ENCODE results near the gene HAUS7.
A peak's percentile ranks its signal among the peaks of the same experiment; 100 is the strongest.

HAUS7 gene

DNA sequence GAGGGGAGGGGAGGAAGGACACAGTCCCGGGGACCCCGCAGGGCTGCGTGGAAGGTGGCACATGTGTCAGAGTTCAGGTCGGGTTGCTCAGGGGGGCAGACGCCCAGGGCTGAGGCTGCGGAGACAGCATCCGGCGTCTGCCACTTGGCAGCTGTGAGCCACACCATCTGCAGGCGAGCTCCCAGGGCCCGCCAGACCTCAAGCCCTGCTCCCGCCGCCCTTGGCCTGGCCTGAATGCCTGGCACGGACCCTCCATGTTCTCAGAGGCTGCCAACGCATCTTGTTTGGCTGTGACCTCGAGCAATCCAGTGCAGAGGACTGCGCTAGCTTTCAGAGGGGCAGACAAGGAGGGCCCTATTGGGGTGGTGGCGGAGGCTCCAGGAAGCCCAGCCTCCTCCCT lies 29.5 kb upstream of the HAUS7 start:
- Histone ChIP-seq H3K27ac (ENCODE audit: low read length) (no peak overlapping the region), H3K4me3 (ENCODE audit: low read length) (no peak overlapping the region), H3K4me1 (ENCODE audit: control insufficient read depth, insufficient read depth, low read length) (no peaks in the 10 kb centered on the region), H3K27me3 (ENCODE audit: control insufficient read depth, insufficient read depth, low read length) (no peaks in the 10 kb centered on the region), H3K36me3 (ENCODE audit: control insufficient read depth, insufficient read depth, low read length) (no peaks in the 10 kb centered on the region), H3K9me3 (ENCODE audit: control insufficient read depth, insufficient read depth, low read length) (no peaks in the 10 kb centered on the region)
- no CpG with 5 or more reads among the region's 17 CpGs for WGBS (ENCODE audit: insufficient coverage, insufficient read length)
- no peak for DNase-seq (ENCODE audit: low read depth, low spot score)

DNA sequence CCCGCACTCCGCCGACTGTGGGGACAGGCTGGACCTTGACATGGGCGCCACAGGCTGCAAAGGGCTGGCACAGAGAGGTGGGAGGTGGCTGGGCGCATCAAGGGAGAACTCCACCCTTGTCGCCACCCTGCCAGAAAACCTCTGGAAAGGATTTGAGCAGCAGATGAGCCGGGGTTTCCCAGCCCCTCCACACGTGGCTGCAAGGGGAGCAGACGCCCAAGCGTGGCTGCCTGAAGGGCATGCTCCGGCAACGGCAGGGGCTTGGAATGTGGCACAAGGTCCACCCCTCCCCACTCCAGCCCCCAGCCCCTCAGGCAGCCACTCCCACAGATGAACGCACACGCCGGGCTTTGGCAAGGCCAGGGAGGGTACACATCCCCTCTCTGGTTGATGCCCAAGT lies 29.0 kb upstream of the HAUS7 start:
- Histone ChIP-seq H3K9me3 (ENCODE audit: control insufficient read depth, insufficient read depth, low read length) (no peaks in the 10 kb centered on the region), H3K27ac (ENCODE audit: low read length) (no peak overlapping the region), H3K4me3 (ENCODE audit: low read length) (no peak overlapping the region), H3K27me3 (ENCODE audit: control insufficient read depth, insufficient read depth, low read length) (no peaks in the 10 kb centered on the region), H3K36me3 (ENCODE audit: control insufficient read depth, insufficient read depth, low read length) (no peaks in the 10 kb centered on the region), H3K4me1 (ENCODE audit: control insufficient read depth, insufficient read depth, low read length) (no peaks in the 10 kb centered on the region)
- no peak for DNase-seq (ENCODE audit: low read depth, low spot score)
- WGBS (ENCODE audit: insufficient coverage, insufficient read length): no CpG with 5 or more reads among the region's 15 CpGs

DNA sequence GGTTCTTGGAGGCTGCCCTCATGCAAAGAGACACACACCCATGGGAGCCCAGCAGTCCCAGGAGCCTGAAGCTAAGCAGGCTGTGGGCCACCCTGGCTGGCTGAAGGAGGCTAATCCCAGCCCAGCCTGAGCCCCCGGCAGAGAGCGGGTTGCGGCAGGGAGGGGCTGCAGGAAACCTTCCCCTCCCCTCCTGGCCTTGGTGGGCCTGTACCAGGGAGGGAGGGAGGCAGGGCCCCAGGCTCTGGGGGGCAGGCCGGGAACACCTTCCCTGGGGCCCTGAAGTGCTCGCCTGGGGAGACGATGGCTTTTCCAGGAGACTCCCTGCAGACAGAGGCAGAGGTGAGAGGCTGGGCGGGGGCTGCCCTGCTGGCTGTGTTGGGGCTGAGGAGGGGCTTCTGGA lies 28.1 kb upstream of the HAUS7 start:
- no peak overlapping the region for H3K27ac ChIP-seq (ENCODE audit: low read length)
- no peaks in the 10 kb centered on the region for H3K36me3 ChIP-seq (ENCODE audit: control insufficient read depth, insufficient read depth, low read length)
- no peaks in the 10 kb centered on the region for H3K4me1 ChIP-seq (ENCODE audit: control insufficient read depth, insufficient read depth, low read length)
- no CpG with 5 or more reads among the region's 7 CpGs for WGBS (ENCODE audit: insufficient coverage, insufficient read length)
- no peak for DNase-seq (ENCODE audit: low read depth, low spot score)
- no peaks in the 10 kb centered on the region for H3K9me3 ChIP-seq (ENCODE audit: control insufficient read depth, insufficient read depth, low read length)
- H3K4me3 ChIP-seq (ENCODE audit: low read length): no peak overlapping the region
- no peaks in the 10 kb centered on the region for H3K27me3 ChIP-seq (ENCODE audit: control insufficient read depth, insufficient read depth, low read length)

- H3K27me3 ChIP-seq (ENCODE audit: control insufficient read depth, insufficient read depth, low read length): no peaks in the 10 kb centered on the region
- no peak for DNase-seq (ENCODE audit: low read depth, low spot score)
- no peaks in the 10 kb centered on the region for H3K9me3 ChIP-seq (ENCODE audit: control insufficient read depth, insufficient read depth, low read length)
- no peaks in the 10 kb centered on the region for H3K4me1 ChIP-seq (ENCODE audit: control insufficient read depth, insufficient read depth, low read length)
- no peak overlapping the region for H3K27ac ChIP-seq (ENCODE audit: low read length)
- no peaks in the 10 kb centered on the region for H3K36me3 ChIP-seq (ENCODE audit: control insufficient read depth, insufficient read depth, low read length)
- H3K4me3 ChIP-seq (ENCODE audit: low read length): no peak overlapping the region
- WGBS (ENCODE audit: insufficient coverage, insufficient read length): no CpG with 5 or more reads among the region's 8 CpGs
Observed at GRCh38 chrX:153496590-153496959, 26.2 kb upstream of the HAUS7 start.

DNA sequence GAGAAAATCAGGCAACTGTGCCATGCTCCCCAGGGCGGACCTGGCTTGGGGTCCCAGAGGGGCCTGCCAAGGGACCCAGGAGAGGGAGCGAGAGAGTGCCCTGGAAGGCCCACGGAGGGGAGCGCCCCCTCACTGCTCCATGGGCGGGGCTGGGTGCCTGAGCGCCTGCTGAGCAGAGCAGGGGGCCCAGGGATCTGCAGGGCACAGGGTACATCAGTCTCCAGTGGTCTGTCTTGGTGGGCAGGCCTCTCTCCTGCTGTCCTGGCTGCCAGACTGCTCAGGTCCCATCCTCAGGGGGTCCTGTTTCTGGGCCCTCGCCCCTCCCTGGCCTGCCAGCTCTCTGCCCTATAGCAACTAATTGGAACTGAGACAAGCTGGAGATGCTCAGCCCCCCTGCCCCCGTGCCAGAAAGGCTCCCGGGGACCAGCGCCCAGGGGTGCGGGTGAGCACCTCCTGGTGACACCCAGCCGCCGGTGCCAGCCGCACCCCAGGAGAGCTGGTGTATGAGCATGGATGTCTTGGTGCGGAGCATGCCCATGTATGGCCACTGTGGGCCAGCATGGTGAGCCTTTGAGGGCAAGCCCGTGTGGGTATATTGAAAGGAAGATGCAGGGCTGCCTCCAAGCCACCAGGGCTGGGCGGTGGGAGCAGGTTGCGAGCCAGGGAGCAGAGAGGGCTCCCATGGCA lies 25.7 kb upstream of the HAUS7 start:
- no peaks in the 10 kb centered on the region for H3K27me3 ChIP-seq (ENCODE audit: control insufficient read depth, insufficient read depth, low read length)
- no peaks in the 10 kb centered on the region for H3K36me3 ChIP-seq (ENCODE audit: control insufficient read depth, insufficient read depth, low read length)
- no CpG with 5 or more reads among the region's 18 CpGs for WGBS (ENCODE audit: insufficient coverage, insufficient read length)
- no peaks in the 10 kb centered on the region for H3K9me3 ChIP-seq (ENCODE audit: control insufficient read depth, insufficient read depth, low read length)
- H3K27ac ChIP-seq (ENCODE audit: low read length): no peak overlapping the region
- no peak for DNase-seq (ENCODE audit: low read depth, low spot score)
- H3K4me1 ChIP-seq (ENCODE audit: control insufficient read depth, insufficient read depth, low read length): no peaks in the 10 kb centered on the region
- no peak overlapping the region for H3K4me3 ChIP-seq (ENCODE audit: low read length)

- WGBS (ENCODE audit: insufficient coverage, insufficient read length): no CpG with 5 or more reads among the region's 17 CpGs
- no peak overlapping the region for H3K27ac ChIP-seq (ENCODE audit: low read length)
- H3K4me3 ChIP-seq (ENCODE audit: low read length): no peak overlapping the region
- DNase-seq (ENCODE audit: low read depth, low spot score): no peak
- no peaks in the 10 kb centered on the region for H3K27me3 ChIP-seq (ENCODE audit: control insufficient read depth, insufficient read depth, low read length)
- no peaks in the 10 kb centered on the region for H3K9me3 ChIP-seq (ENCODE audit: control insufficient read depth, insufficient read depth, low read length)
- no peaks in the 10 kb centered on the region for H3K4me1 ChIP-seq (ENCODE audit: control insufficient read depth, insufficient read depth, low read length)
- H3K36me3 ChIP-seq (ENCODE audit: control insufficient read depth, insufficient read depth, low read length): no peaks in the 10 kb centered on the region
Observed at GRCh38 chrX:153495362-153495751, 25.0 kb upstream of the HAUS7 start.

GRCh38 chrX:153494541-153495361 lies 24.4 kb upstream of the HAUS7 start, which contains the start of gene BGN:
BGN (plus strand) TSS chrX:153494980; CDS start chrX:153504632, 9,652 bp downstream.
- Histone ChIP-seq H3K36me3 (ENCODE audit: control insufficient read depth, insufficient read depth, low read length) (no peaks in the 10 kb centered on the region), H3K27me3 (ENCODE audit: control insufficient read depth, insufficient read depth, low read length) (no peaks in the 10 kb centered on the region), H3K4me3 (ENCODE audit: low read length) (peak within 1 kb of the TSS; percentile 24; the same call in 1 of the 2 replicates), H3K27ac (ENCODE audit: low read length) (no peak within 1 kb of the TSS), H3K4me1 (ENCODE audit: control insufficient read depth, insufficient read depth, low read length) (no peaks in the 10 kb centered on the region), H3K9me3 (ENCODE audit: control insufficient read depth, insufficient read depth, low read length) (no peaks in the 10 kb centered on the region)
- WGBS (ENCODE audit: insufficient coverage, insufficient read length): no CpG with 5 or more reads among the region's 41 CpGs
- no peak for DNase-seq (ENCODE audit: low read depth, low spot score)

DNA sequence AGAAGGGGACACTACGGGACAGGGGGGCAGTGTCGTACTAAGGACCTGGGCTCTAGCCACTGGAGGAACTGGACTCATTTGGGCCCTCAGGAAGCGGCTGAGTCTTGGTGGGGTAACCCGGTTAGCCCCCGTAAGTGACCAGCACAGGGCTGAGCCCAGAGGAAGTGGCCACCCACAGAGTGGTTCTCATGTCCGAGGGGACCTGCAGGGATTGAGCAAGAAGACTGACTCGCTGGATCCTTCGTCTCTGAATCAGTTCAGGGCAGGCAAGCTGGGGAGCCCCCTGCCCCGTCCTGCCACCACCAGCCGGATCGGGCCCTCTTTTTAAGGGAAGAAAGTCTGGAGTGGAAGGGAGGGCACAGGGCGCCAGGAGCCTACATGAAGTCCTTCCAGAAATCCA lies 23.7 kb upstream of the HAUS7 start:
- no peak overlapping the region for H3K4me3 ChIP-seq (ENCODE audit: low read length)
- no peak overlapping the region for H3K27ac ChIP-seq (ENCODE audit: low read length)

GRCh38 chrX:153493085-153493484 lies 22.7 kb upstream of the HAUS7 start:
- Histone ChIP-seq H3K36me3 (ENCODE audit: control insufficient read depth, insufficient read depth, low read length) (no peaks in the 10 kb centered on the region), H3K27me3 (ENCODE audit: control insufficient read depth, insufficient read depth, low read length) (no peaks in the 10 kb centered on the region), H3K9me3 (ENCODE audit: control insufficient read depth, insufficient read depth, low read length) (no peaks in the 10 kb centered on the region), H3K4me3 (ENCODE audit: low read length) (no peak overlapping the region), H3K4me1 (ENCODE audit: control insufficient read depth, insufficient read depth, low read length) (no peaks in the 10 kb centered on the region; the same call in 1 of the 2 replicates), H3K27ac (ENCODE audit: low read length) (no peak overlapping the region)
- no peak for DNase-seq (ENCODE audit: low read depth, low spot score)
- WGBS (ENCODE audit: insufficient coverage, insufficient read length): no CpG with 5 or more reads among the region's 11 CpGs

More for the DNA sequence above, 23.7 kb upstream of the HAUS7 start:
- DNase-seq (ENCODE audit: low read depth, low spot score): no peak
- WGBS (ENCODE audit: insufficient coverage, insufficient read length): no CpG with 5 or more reads among the region's 12 CpGs
- Histone ChIP-seq H3K36me3 (ENCODE audit: control insufficient read depth, insufficient read depth, low read length) (no peaks in the 10 kb centered on the region), H3K9me3 (ENCODE audit: control insufficient read depth, insufficient read depth, low read length) (no peaks in the 10 kb centered on the region), H3K4me1 (ENCODE audit: control insufficient read depth, insufficient read depth, low read length) (no peaks in the 10 kb centered on the region), H3K27me3 (ENCODE audit: control insufficient read depth, insufficient read depth, low read length) (no peaks in the 10 kb centered on the region)

DNA sequence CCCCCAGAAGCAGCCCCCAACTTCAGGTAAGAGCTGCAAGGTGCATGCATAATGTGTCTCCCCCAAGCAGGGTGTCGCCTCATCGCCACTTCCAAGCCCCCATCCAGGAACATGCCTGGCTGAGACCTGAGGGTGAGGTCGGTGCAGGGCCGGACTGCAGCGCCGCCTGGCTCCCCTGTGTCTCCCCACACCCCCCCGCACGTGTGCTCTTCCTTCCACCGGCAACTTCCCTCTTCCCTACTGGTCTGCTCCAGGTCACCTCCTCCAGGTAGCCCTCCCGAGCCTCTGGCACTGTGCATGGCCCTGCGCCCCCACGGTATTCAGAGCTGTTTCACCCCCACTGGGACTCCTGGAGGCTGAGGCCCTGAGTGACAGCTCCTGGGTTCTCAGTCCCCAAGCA lies 22.2 kb upstream of the HAUS7 start:
- Histone ChIP-seq H3K4me1 (ENCODE audit: control insufficient read depth, insufficient read depth, low read length) (no peaks in the 10 kb centered on the region; the same call in 1 of the 2 replicates), H3K9me3 (ENCODE audit: control insufficient read depth, insufficient read depth, low read length) (no peaks in the 10 kb centered on the region), H3K4me3 (ENCODE audit: low read length) (no peak overlapping the region), H3K27ac (ENCODE audit: low read length) (no peak overlapping the region), H3K36me3 (ENCODE audit: control insufficient read depth, insufficient read depth, low read length) (no peaks in the 10 kb centered on the region), H3K27me3 (ENCODE audit: control insufficient read depth, insufficient read depth, low read length) (no peaks in the 10 kb centered on the region)
- WGBS (ENCODE audit: insufficient coverage, insufficient read length): no CpG with 5 or more reads among the region's 12 CpGs
- no peak for DNase-seq (ENCODE audit: low read depth, low spot score)
